Renal cortical epithelial cell (primary cell): Measurements from ENCODE around the gene CRTC1. TPM values are rescaled to one million over a fixed set of nuclear protein-coding genes. Genes with fewer than 3 reads are reported as not detected.

Experiments
- DNase-seq: peaks from one replicate; pipeline ENCODE4 v3.0.0-alpha.2; 2011; ENCODE audit warnings: low read depth
- total RNA-seq: library from RNA; depleted of rRNA; stranded (reverse); fragments of >200 nt; gene quantifications from 2 replicates; pipeline ENCODE4 v1.2.3, GENCODE V29; 2014

CRTC1 gene
- total RNA-seq, 1 donor from 2014 or later, result 3.2 TPM

GRCh38 chr19:18781047-18781600 is 97.6 kb downstream of the CRTC1 start:
- no peak for DNase-seq

GRCh38 chr19:18781885-18782527 is 98.5 kb downstream of the CRTC1 start:
- no peak for DNase-seq

- DNase-seq, result no peak
Observed at GRCh38 chr19:18782559-18783225, 99.2 kb downstream of the CRTC1 start.

DNA sequence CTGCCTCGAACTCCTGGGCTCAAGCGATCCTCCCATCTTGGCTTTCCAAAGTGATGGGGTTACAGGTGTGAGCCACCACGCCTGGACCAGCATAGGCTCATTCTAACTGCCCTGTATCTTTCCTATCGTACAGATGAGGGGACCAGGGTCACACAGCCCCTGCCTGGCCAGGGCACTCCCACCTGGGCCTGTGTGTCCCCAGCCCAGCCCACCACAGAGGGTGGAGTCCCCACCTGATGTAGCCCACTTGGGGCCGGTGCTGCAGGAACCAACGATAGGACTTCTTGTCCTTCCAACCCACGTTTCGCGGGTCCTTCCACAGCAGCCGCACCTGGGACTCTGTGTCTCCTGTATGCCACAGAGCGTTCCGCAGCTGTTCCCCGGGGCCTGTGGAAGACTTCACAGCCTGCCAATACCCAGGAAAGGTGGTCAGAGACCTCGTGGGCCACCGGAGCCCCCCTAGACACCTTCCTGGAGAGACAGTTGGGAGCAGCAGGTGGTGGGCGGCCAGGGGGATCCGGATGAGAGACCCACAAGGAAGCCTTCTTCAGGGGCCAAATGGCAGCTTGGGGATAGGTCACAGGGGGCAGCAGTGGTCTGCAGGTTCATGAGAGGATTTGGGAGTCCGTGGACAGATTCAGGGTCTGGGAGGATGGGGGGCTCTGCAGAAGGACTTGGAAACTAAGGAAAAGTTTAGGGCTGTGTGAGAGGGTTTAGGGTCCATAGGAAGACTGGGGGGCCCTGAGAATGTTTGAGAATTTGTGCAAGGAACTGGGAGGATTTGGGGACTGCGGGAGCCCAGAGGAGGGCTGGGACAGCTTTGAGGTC is 100.7 kb downstream of the CRTC1 start:
- DNase-seq, result no peak

DNA sequence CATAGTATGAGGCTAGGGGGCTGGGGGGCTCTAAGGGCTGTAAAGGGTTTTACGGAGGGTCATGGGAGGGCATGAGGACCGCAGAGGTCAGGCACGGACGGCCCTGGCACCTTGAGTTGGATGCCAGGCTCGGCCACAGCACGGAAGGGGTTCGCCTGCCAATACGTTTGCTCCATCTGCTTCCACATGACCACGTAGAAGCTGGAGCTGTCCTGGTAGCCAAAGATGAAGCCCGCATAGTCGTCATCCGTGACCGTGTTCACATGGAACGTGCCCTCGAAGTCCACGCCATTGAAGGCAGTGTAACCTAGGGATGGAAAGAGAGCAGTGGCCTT is 101.3 kb downstream of the CRTC1 start:
- no peak for DNase-seq

GRCh38 chr19:18785179-18786124 is 102.0 kb downstream of the CRTC1 start:
- no peak for DNase-seq

GRCh38 chr19:18788529-18789421 is 105.3 kb downstream of the CRTC1 start:
- no peak for DNase-seq

DNA sequence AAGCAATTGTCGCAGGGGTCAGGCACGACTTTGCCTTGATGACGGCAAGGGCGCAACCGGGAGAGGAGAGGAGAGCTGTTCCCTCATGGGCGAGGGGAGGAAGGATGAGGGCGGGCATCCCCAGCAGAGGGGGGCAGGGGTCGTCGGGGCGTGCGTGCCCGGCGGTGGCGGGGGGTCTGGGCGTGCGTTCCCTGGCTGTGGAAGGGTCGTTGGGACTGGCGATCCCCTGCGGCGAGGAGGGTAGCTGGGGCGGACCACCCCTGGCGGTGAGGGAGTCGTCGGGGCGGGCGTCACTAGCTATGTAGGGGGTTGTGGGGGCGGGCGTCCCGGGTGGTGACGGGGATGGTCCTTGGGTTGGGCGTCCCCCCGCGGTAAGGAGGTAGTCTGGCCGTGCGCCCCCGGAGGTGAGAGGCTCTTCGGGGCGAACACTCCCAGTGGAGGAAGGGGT is 106.0 kb downstream of the CRTC1 start:
- no peak for DNase-seq

GRCh38 chr19:18789883-18790565 is 106.5 kb downstream of the CRTC1 start:
- no peak for DNase-seq

DNA sequence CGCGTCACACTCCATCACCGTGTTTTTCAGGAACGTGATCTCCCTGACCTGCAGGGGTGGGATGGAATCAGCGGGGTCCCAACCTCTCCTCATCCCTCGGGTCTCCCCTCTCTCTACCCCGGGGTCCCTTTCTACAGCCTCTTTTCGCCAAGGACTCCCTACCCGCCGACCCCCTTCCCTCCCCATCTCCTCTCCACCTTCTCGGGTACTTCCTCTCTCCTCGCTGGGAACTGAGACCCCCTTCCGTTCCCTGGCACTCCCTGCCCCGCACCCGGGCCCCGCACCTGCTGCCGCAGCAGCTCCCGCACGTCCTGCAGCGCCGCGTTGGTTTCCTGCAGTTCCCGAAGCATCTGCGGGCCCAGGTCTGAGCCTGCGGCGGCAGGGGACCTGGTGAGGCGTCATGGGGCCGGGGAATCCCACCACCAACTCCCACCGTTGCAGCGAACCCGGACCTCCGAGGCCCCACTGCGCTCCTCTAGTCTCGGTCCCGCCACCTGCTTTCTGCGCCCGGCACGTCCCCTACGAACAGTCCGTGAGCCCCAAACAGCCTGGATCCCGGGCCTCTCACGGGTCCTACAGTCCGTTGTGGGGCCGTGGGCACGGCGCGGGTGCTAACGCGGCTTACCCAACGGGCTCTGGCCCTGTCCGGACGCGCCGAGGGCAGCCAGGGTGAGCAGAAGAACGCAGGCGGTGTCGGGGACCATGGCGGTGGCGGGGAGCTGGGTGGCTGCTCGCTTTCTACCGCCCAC is 107.3 kb downstream of the CRTC1 start, which contains the start of gene COMP:
TSS of gene COMP (minus strand) at position 740 of the 749 bp plus-strand sequence. CDS start at position 704, 36 bp downstream.
- no peak for DNase-seq

DNA sequence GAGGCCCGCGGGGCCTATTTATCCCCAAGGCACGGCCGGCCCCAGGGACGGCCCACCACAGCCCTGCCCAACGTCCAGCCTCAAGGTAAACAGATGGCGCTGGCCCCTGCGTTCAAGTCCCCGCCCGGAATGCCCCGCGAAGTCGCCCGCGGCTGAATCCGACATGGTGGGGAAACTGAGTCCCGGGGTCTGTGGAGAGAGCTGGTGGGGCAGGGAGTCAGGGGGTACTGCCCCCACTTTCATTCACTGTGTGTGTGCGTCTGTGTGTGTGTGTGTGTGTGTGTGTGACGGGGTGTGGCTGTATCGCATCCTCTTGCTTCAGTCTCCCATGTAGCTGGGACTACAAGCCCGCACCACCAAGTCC is 107.8 kb downstream of the CRTC1 start:
- DNase-seq, result no peak

GRCh38 chr19:18792661-18793060 is 109.2 kb downstream of the CRTC1 start:
- no peak for DNase-seq

DNA sequence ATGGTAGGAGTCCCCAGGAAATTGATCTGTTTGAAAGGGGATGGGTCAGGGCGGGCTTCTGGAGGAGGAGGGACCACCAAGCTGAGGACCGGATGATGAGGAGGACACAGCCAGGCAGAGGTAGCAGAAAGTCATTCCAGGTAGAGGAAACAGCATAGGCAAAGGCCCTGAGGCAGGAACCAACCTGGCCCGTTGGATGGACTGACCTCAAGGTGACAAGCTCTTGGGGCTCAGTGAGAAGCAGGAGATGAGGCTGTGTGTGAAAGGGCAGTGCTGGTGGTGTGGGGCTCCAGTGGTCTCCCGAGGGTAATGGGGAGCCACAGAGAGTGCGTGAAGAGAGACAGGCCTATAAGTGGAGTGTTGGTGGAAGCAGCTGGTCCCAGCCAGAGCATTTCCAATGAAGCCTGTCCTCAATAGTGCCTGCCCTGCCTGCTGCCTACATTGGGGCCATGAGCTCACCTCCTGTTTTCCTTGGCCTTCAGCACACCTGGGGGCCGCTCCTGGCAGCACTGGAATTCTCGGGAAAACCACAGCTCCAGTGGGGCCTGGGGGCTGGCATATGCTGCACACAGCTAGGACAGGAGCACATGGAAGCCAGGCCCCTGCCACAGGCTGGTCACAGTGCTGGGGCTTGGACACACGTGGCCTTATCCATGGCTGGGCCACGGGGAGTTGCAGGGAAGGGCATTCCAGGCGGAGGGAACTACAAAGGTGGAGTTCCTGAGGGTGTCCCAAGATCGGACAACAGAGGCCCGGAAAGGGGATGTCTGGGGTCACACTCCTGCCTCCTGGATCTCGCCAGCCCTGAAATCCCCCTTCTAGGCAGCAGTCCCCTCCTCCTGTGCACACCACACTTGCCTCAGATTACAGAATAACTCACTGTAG is 109.9 kb downstream of the CRTC1 start:
- DNase-seq, result no peak

GRCh38 chr19:18794029-18794313 is 110.5 kb downstream of the CRTC1 start:
- DNase-seq, result no peak

GRCh38 chr19:18794692-18795091 is 111.2 kb downstream of the CRTC1 start:
- no peak for DNase-seq

GRCh38 chr19:18795540-18795939 is 112.1 kb downstream of the CRTC1 start:
- no peak for DNase-seq

GRCh38 chr19:18796239-18796638 is 112.8 kb downstream of the CRTC1 start:
- no peak for DNase-seq
